GM23338 (cell line): ENCODE results near the gene GYPC. TPM values are rescaled to one million over a fixed set of nuclear protein-coding genes. Genes with fewer than 3 reads are reported as not detected.

Experiments
- ATAC-seq: fragments of 200-7000 bp; cut with Tn5 transposase; 3 replicates; pipeline ENCODE4 v1.9.1; 2020
- DNase-seq: peaks from one replicate; pipeline ENCODE4 v3.0.0-alpha.2; 2015; ENCODE audit warnings: low spot score
- H2AFZ ChIP-seq: fragments of 200-600 bp; sonication (generic); 2 replicates; pipeline ENCODE4 v1.8.0; 2016; ENCODE audit warnings: antibody characterized with exemption, mild to moderate bottlenecking, moderate library complexity
- H3F3A ChIP-seq: fragments of 200-600 bp; sonication (generic); replicated peaks from 2 replicates; pipeline ENCODE4 v1.8.0; 2017; ENCODE audit warnings: antibody characterized with exemption, mixed run types, low read depth
- H3K27ac ChIP-seq: fragments of 200-600 bp; sonication (generic); 2 replicates; pipeline ENCODE4 v1.6.1; 2016; ENCODE audit warnings: low read depth
- H3K27me3 ChIP-seq: fragments of 200-600 bp; sonication (generic); 2 replicates; pipeline ENCODE4 v1.8.0; 2016; ENCODE audit warnings: mild to moderate bottlenecking, mixed run types, moderate library complexity; ENCODE audit not compliant: insufficient read depth
- H3K36me3 ChIP-seq: fragments of 200-600 bp; sonication (generic); 2 replicates; pipeline ENCODE4 v1.8.0; 2016; ENCODE audit warnings: mild to moderate bottlenecking; ENCODE audit not compliant: insufficient read depth
- H3K4me1 ChIP-seq: fragments of 200-600 bp; sonication (generic); 2 replicates; pipeline ENCODE4 v1.8.0; 2016; ENCODE audit warnings: mild to moderate bottlenecking, moderate library complexity; ENCODE audit not compliant: insufficient read depth
- H3K4me2 ChIP-seq: fragments of 200-600 bp; sonication (generic); 2 replicates; pipeline ENCODE4 v1.7.1; 2017; ENCODE audit warnings: mixed run types
- H3K4me3 ChIP-seq: fragments of 200-600 bp; sonication (generic); 2 replicates; pipeline ENCODE4 v1.6.1; 2016; ENCODE audit warnings: mixed run types
- H3K79me2 ChIP-seq: fragments of 200-600 bp; sonication (generic); replicated peaks from 2 replicates; pipeline ENCODE4 v1.8.0; 2017; ENCODE audit warnings: mild to moderate bottlenecking; ENCODE audit not compliant: insufficient read depth
- H3K9me2 ChIP-seq: fragments of 200-600 bp; sonication (generic); 2 replicates; pipeline ENCODE4 v1.8.0; 2017; ENCODE audit not compliant: insufficient read depth
- H4K20me1 ChIP-seq: fragments of 200-600 bp; sonication (generic); replicated peaks from 2 replicates; pipeline ENCODE4 v1.8.0; 2017; ENCODE audit warnings: mild to moderate bottlenecking; ENCODE audit not compliant: insufficient read depth
- H3K27ac Mint-ChIP-seq: 2 replicates; pipeline ENCODE4 v1.8.0; 2020; ENCODE audit warnings: inconsistent platforms, mild to moderate bottlenecking, moderate library complexity, mixed read lengths
- H3K27me3 Mint-ChIP-seq: 3 replicates; pipeline ENCODE4 v1.8.0; 2022; ENCODE audit warnings: low read depth, mild to moderate bottlenecking, moderate library complexity, mixed read lengths, inconsistent platforms; ENCODE audit not compliant: insufficient read depth, poor library complexity
- H3K36me3 Mint-ChIP-seq: 3 replicates; pipeline ENCODE4 v1.8.0; 2021; ENCODE audit warnings: low read depth, mild to moderate bottlenecking, inconsistent platforms, moderate library complexity, mixed read lengths
- H3K4me1 Mint-ChIP-seq: 3 replicates; pipeline ENCODE4 v1.8.0; 2020; ENCODE audit warnings: mild to moderate bottlenecking, inconsistent platforms, mixed read lengths
- H3K4me3 Mint-ChIP-seq: 3 replicates; pipeline ENCODE4 v1.8.0; 2021; ENCODE audit warnings: moderate library complexity, mild to moderate bottlenecking, inconsistent platforms, mixed read lengths
- H3K9me3 Mint-ChIP-seq: 3 replicates; pipeline ENCODE4 v1.8.0; 2020; ENCODE audit warnings: moderate library complexity, mild to moderate bottlenecking, inconsistent platforms, mixed read lengths
- CTCF ChIP-seq, 2 experiments: fragments of 200-600 bp in 1 of 2; sonication (generic) in 1 of 2; conservative IDR thresholded peaks; 2 replicates each; pipeline versions ENCODE4 v1.5.1 to v1.6.1; 2016 to 2017; ENCODE audit warnings: antibody characterized with exemption in 2 of 2, low read depth in 2 of 2, mild to moderate bottlenecking in 2 of 2, moderate library complexity in 1 of 2
- ETS1 ChIP-seq: IDR thresholded peaks from 2 replicates; pipeline ENCODE4 v1.6.1; 2016; ENCODE audit warnings: antibody characterized with exemption
- EZH2 ChIP-seq: fragments of 200-600 bp; sonication (generic); IDR thresholded peaks from one replicate; pipeline ENCODE4 v1.8.0; 2017; ENCODE audit warnings: antibody characterized with exemption, mild to moderate bottlenecking, low read depth; ENCODE audit not compliant: unreplicated experiment
- EZH2phosphoT487 ChIP-seq: fragments of 200-600 bp; sonication (generic); IDR thresholded peaks from one replicate; pipeline ENCODE4 v1.8.1; 2018; ENCODE audit warnings: antibody characterized with exemption; ENCODE audit not compliant: unreplicated experiment
- POLR2AphosphoS5 ChIP-seq: IDR thresholded peaks from 2 replicates; pipeline ENCODE4 v1.6.1; 2016; ENCODE audit warnings: antibody characterized with exemption, low read depth
- STAT1 ChIP-seq: IDR thresholded peaks from one replicate; pipeline ENCODE4 v1.6.1; 2016; ENCODE audit warnings: antibody characterized with exemption; ENCODE audit not compliant: unreplicated experiment
- ZNF462 ChIP-seq: fragments of 250-450 bp; sonication (Bioruptor Pico); IDR thresholded peaks from 2 replicates; pipeline ENCODE4 v1.5.0; 2020; ENCODE audit warnings: mild to moderate bottlenecking, moderate library complexity
- polyA plus RNA-seq: library from polyadenylated mRNA; unstranded; fragments of >200 nt; fragmentation: Nextera tagmentation; extraction: Ambion mirVana; gene quantifications from 2 replicates; pipeline ENCODE4 v1.2.1, GENCODE V29; 2016
- total RNA-seq: library from RNA; depleted of rRNA; stranded (reverse); fragments of >200 nt; shearing (Covaris generic); gene quantifications from 2 replicates; pipeline ENCODE4 v1.2.3, GENCODE V29; 2014

GYPC gene
- total and polyA plus RNA-seq, 2 experiments from 2014 or later, result 19.6 to 29.7 TPM

GRCh38 chr2:126719833-126720351, 63.9 kb downstream of the GYPC start (continued):
- TF ChIP-seq ZNF462 (CRISPR knock-in tag), result no peak
- no peak for TF ChIP-seq POLR2AphosphoS5
- TF ChIP-seq STAT1, result no peak
- no peak for TF ChIP-seq CTCF (conservative IDR thresholded peaks at IDR 0.05; ENCODE audit: low read depth in 2 of 2)

- DNase-seq, result no peak
- no peak overlapping the region for H3K4me3 Mint-ChIP-seq
- no peak overlapping the region for H3K27ac Mint-ChIP-seq
- TF ChIP-seq ETS1, result no peak
- no peak for TF ChIP-seq EZH2phosphoT487
- TF ChIP-seq EZH2, result no peak
Observed at GRCh38 chr2:126720638-126721037, 64.7 kb downstream of the GYPC start.

More at GRCh38 chr2:126720638-126721037, 64.7 kb downstream of the GYPC start:
- Histone ChIP-seq H3F3A (no peaks in the 10 kb centered on the region), H3K36me3 (no peaks in the 10 kb centered on the region), H3K27ac (no peak overlapping the region), H2AFZ (no peak overlapping the region), H3K9me2 (0 out of 2 replicates have a peak, but pooled peaks cover 8% of the 10 kb centered on the region), H3K27me3 (no peaks in the 10 kb centered on the region), H3K4me3 (no peak overlapping the region), H3K4me2 (no peak overlapping the region), H3K4me1 (no peaks in the 10 kb centered on the region), H4K20me1 (no peaks in the 10 kb centered on the region), H3K79me2 (no peaks in the 10 kb centered on the region)
- Mint-ChIP-seq H3K27me3 (no peaks in the 10 kb centered on the region), H3K36me3 (peaks cover 3% of the 10 kb centered on the region; the same call in 2 of the 3 replicates), H3K9me3 (peaks cover 8% of the 10 kb centered on the region), H3K4me1 (no peaks in the 10 kb centered on the region)
- ATAC-seq, result no peak
